Nephron progenitor cell (in vitro differentiated cells): Measurements from ENCODE around the gene USP34.

ENCODE experiments used
- DNase-seq: peaks from one replicate; pipeline ENCODE4 v3.0.0; 2021
- H3K27ac Mint-ChIP-seq: 2 replicates; pipeline ENCODE4 v1.8.0; 2021; ENCODE audit warnings: mild to moderate bottlenecking, moderate library complexity, mixed read lengths
- H3K27me3 Mint-ChIP-seq: 2 replicates; pipeline ENCODE4 v1.8.0; 2021; ENCODE audit warnings: mild to moderate bottlenecking, low read depth, mixed read lengths; ENCODE audit not compliant: poor library complexity
- H3K36me3 Mint-ChIP-seq: 2 replicates; pipeline ENCODE4 v1.8.0; 2021; ENCODE audit warnings: low read depth, mixed read lengths
- H3K4me1 Mint-ChIP-seq: 2 replicates; pipeline ENCODE4 v1.8.0; 2021; ENCODE audit warnings: mixed read lengths
- H3K4me3 Mint-ChIP-seq: 2 replicates; pipeline ENCODE4 v1.8.0; 2021; ENCODE audit warnings: mild to moderate bottlenecking, moderate library complexity, mixed read lengths
- H3K9me3 Mint-ChIP-seq: 2 replicates; pipeline ENCODE4 v1.8.0; 2021; ENCODE audit warnings: mild to moderate bottlenecking, moderate library complexity, mixed read lengths
- CTCF ChIP-seq: fragments of 200-600 bp; sonication (generic); IDR thresholded peaks from 2 replicates; pipeline ENCODE4 v1.5.0; 2021; ENCODE audit warnings: antibody characterized with exemption

The USP34 gene

GRCh38 chr2:61338447-61338846 is 132.4 kb downstream of the USP34 start:
- TF ChIP-seq CTCF = no peak

GRCh38 chr2:61335187-61335586 is 135.7 kb downstream of the USP34 start:
- no peaks in the 10 kb centered on the region for H3K4me1 Mint-ChIP-seq
- H3K36me3 Mint-ChIP-seq = peaks cover 51% of the 10 kb centered on the region
- no peak overlapping the region for H3K4me3 Mint-ChIP-seq
- no peaks in the 10 kb centered on the region for H3K9me3 Mint-ChIP-seq
- H3K27ac Mint-ChIP-seq = no peak overlapping the region
- no peaks in the 10 kb centered on the region for H3K27me3 Mint-ChIP-seq
- TF ChIP-seq CTCF = no peak
- no peak for DNase-seq

More at GRCh38 chr2:61338447-61338846, 132.4 kb downstream of the USP34 start:
- peaks cover 65% of the 10 kb centered on the region for H3K36me3 Mint-ChIP-seq
- DNase-seq = no peak
- H3K9me3 Mint-ChIP-seq = no peaks in the 10 kb centered on the region
- H3K4me3 Mint-ChIP-seq = no peak overlapping the region
- no peaks in the 10 kb centered on the region for H3K27me3 Mint-ChIP-seq
- H3K4me1 Mint-ChIP-seq = no peaks in the 10 kb centered on the region
- H3K27ac Mint-ChIP-seq = no peak overlapping the region

GRCh38 chr2:61334466-61334865 is 136.4 kb downstream of the USP34 start:
- no peak overlapping the region for H3K4me3 Mint-ChIP-seq
- H3K9me3 Mint-ChIP-seq = no peaks in the 10 kb centered on the region

GRCh38 chr2:61328707-61329251 is 142.1 kb downstream of the USP34 start:
- Mint-ChIP-seq H3K9me3 (no peaks in the 10 kb centered on the region), H3K27me3 (no peaks in the 10 kb centered on the region), H3K4me3 (no peak overlapping the region), H3K36me3 (peaks cover 56% of the 10 kb centered on the region), H3K4me1 (peaks cover 9% of the 10 kb centered on the region), H3K27ac (peak overlapping the region; percentile 91)
- no peak for TF ChIP-seq CTCF
- DNase-seq = no peak

More at GRCh38 chr2:61334466-61334865, 136.4 kb downstream of the USP34 start:
- H3K27ac Mint-ChIP-seq = no peak overlapping the region
- TF ChIP-seq CTCF = no peak
- H3K36me3 Mint-ChIP-seq = peaks cover 53% of the 10 kb centered on the region
- no peaks in the 10 kb centered on the region for H3K27me3 Mint-ChIP-seq
- DNase-seq = no peak
- no peaks in the 10 kb centered on the region for H3K4me1 Mint-ChIP-seq

GRCh38 chr2:61327173-61327572 is 143.7 kb downstream of the USP34 start:
- H3K4me3 Mint-ChIP-seq = no peak overlapping the region
- no peaks in the 10 kb centered on the region for H3K9me3 Mint-ChIP-seq
- H3K27ac Mint-ChIP-seq = no peak overlapping the region
- no peak for TF ChIP-seq CTCF
- peaks cover 61% of the 10 kb centered on the region for H3K36me3 Mint-ChIP-seq
- H3K4me1 Mint-ChIP-seq = peaks cover 9% of the 10 kb centered on the region
- H3K27me3 Mint-ChIP-seq = peaks cover 2% of the 10 kb centered on the region
- no peak for DNase-seq

GRCh38 chr2:61326423-61326822 is 144.5 kb downstream of the USP34 start:
- DNase-seq = no peak
- Mint-ChIP-seq H3K4me1 (peaks cover 9% of the 10 kb centered on the region), H3K4me3 (no peak overlapping the region), H3K27me3 (peaks cover 2% of the 10 kb centered on the region), H3K9me3 (no peaks in the 10 kb centered on the region), H3K27ac (no peak overlapping the region), H3K36me3 (peaks cover 68% of the 10 kb centered on the region)
- no peak for TF ChIP-seq CTCF
